GM18951 (cell line): ENCODE results near the gene MAEA.

Experiments used
- POLR2A ChIP-seq: IDR thresholded peaks from 4 replicates; pipeline ENCODE4 v1.6.1; 2011; ENCODE audit warnings: mild to moderate bottlenecking; ENCODE audit not compliant: insufficient read length, insufficient read depth; ENCODE audit errors: extremely low read depth
- in situ Hi-C: fragments of 300-500 bp; cut with MboI; formaldehyde crosslinking; loops from one replicate; pipeline ENCODE4 v1.12.0; 2022; ENCODE audit warnings: low sequenced_read_pairs, mixed read lengths, inconsistent platforms; ENCODE audit not compliant: unreplicated experiment

Gene MAEA

GRCh38 chr4:1294424-1294823 is 4.7 kb downstream of the MAEA start:
- in situ Hi-C loops = no loop called here
- no peak for TF ChIP-seq POLR2A

GRCh38 chr4:1294891-1295290 is 5.2 kb downstream of the MAEA start:
- no peak for TF ChIP-seq POLR2A
- in situ Hi-C loops = no loop called here

- no peak for TF ChIP-seq POLR2A
- in situ Hi-C loops = no loop called here
Observed at GRCh38 chr4:1295405-1296055, 5.8 kb downstream of the MAEA start.

GRCh38 chr4:1296324-1297022 is 6.8 kb downstream of the MAEA start:
- no peak for TF ChIP-seq POLR2A
- in situ Hi-C loops = no loop called here

GRCh38 chr4:1297023-1297395 is 7.3 kb downstream of the MAEA start:
- in situ Hi-C loops = no loop called here
- no peak for TF ChIP-seq POLR2A

- no peak for TF ChIP-seq POLR2A
- in situ Hi-C loops = no loop called here
Observed at GRCh38 chr4:1297456-1298325, 8.0 kb downstream of the MAEA start.

GRCh38 chr4:1298461-1298860 is 8.8 kb downstream of the MAEA start:
- in situ Hi-C loops = no loop called here
- no peak for TF ChIP-seq POLR2A

GRCh38 chr4:1299301-1299860 is 9.7 kb downstream of the MAEA start:
- in situ Hi-C loops = no loop called here
- TF ChIP-seq POLR2A = no peak

- TF ChIP-seq POLR2A = no peak
- in situ Hi-C loops = no loop called here
Observed at GRCh38 chr4:1300466-1301455, 11.1 kb downstream of the MAEA start.

GRCh38 chr4:1302159-1302558 is 12.5 kb downstream of the MAEA start:
- in situ Hi-C loops = no loop called here
- TF ChIP-seq POLR2A = no peak

- in situ Hi-C loops = no loop called here
- no peak for TF ChIP-seq POLR2A
Observed at GRCh38 chr4:1305261-1305711, 15.6 kb downstream of the MAEA start.

GRCh38 chr4:1305781-1306455 is 16.2 kb downstream of the MAEA start:
- in situ Hi-C loops = no loop called here
- no peak for TF ChIP-seq POLR2A
